Rectal smooth muscle tissue (tissue), 1 donor: ENCODE measurements around the gene PNMA8B.

ENCODE experiments used
- H3K27ac ChIP-seq: one replicate; pipeline ENCODE4 v1.7.0; 2013; ENCODE audit warnings: low read depth, low read length, inconsistent platforms
- H3K27me3 ChIP-seq: one replicate; pipeline ENCODE4 v1.7.0; 2013; ENCODE audit warnings: low read length; ENCODE audit not compliant: control insufficient read depth, insufficient read depth
- H3K36me3 ChIP-seq: one replicate; pipeline ENCODE4 v1.7.0; 2013; ENCODE audit warnings: low read length; ENCODE audit not compliant: control insufficient read depth, insufficient read depth
- H3K4me1 ChIP-seq: one replicate; pipeline ENCODE4 v1.7.0; 2013; ENCODE audit warnings: low read length; ENCODE audit not compliant: control insufficient read depth, insufficient read depth
- H3K4me3 ChIP-seq: one replicate; pipeline ENCODE4 v1.7.0; 2013; ENCODE audit warnings: low read length
- H3K9ac ChIP-seq: one replicate; pipeline ENCODE4 v1.7.0; 2013; ENCODE audit warnings: low read length

The PNMA8B gene

GRCh38 chr19:46456930-46457329 is 38.7 kb downstream of the PNMA8B start:
- Histone ChIP-seq H3K36me3 (no peaks in the 10 kb centered on the region), H3K4me3 (no peak overlapping the region), H3K27me3 (no peaks in the 10 kb centered on the region), H3K27ac (no peak overlapping the region), H3K4me1 (no peaks in the 10 kb centered on the region), H3K9ac (no peak overlapping the region)

DNA sequence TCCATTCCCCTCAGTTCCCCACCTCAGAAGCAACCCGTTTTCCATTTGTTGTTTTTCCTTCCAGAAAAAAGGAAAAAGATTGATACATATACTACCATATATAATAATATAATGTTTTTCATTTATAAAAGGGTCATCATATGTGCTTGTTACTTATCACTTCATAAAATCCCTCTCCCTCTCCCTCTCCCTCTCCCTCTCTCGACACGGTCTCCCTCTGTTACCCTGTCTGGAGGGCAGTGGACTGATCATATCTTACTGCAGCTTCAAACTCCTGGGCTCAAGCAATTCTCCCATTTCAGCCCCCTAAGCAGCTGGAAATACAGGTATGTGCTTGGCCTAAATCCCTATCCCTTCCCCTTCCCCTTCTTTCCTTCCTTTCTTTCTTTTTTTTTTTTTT is 41.4 kb downstream of the PNMA8B start:
- H3K4me3 ChIP-seq: no peak overlapping the region
- no peak overlapping the region for H3K9ac ChIP-seq
- H3K27ac ChIP-seq: no peak overlapping the region
- no peaks in the 10 kb centered on the region for H3K4me1 ChIP-seq
- H3K27me3 ChIP-seq: no peaks in the 10 kb centered on the region
- no peaks in the 10 kb centered on the region for H3K36me3 ChIP-seq

DNA sequence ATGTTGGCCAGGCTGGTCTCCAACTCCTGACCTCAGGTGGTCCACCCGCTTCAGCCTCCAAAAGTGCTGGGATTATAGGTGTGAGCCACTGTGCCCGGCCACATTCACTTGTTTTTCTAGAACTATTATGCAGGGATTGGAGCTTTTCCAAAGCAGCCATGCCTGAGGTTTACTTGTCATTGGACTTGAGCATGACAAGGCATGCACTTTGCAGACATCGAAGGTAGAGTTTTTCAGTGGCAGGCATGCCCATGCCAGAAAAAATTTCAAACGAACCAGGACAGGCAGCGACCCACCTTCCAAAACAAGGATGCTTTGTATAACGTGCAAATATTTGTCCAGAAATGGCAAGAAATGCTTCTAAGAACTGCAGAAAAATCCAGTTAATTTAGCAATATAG is 42.0 kb downstream of the PNMA8B start:
- H3K4me1 ChIP-seq: no peaks in the 10 kb centered on the region
- no peak overlapping the region for H3K9ac ChIP-seq
- no peak overlapping the region for H3K4me3 ChIP-seq
- H3K27ac ChIP-seq: no peak overlapping the region
- H3K36me3 ChIP-seq: no peaks in the 10 kb centered on the region
- no peaks in the 10 kb centered on the region for H3K27me3 ChIP-seq

DNA sequence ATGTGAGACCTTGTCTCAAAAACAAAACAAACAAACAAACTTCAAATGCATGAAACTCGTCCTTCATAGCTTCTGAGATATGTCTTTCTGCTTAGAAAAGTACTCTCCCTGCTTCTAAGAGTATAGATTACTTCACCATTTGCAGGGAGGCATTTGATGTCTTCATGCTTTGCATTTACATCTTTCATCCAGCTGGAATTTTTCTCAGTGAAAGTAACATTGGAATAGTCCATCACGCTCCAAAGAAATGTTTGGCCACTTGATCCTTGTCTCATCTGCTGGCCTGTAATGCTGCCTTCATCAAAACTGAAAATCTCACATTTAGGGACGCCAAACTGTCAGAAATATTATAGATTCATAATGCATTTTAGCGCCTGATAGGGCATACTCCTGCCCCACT is 43.5 kb downstream of the PNMA8B start:
- H3K4me3 ChIP-seq: no peak overlapping the region
- no peaks in the 10 kb centered on the region for H3K36me3 ChIP-seq
- no peaks in the 10 kb centered on the region for H3K27me3 ChIP-seq
- H3K27ac ChIP-seq: no peak overlapping the region
- no peak overlapping the region for H3K9ac ChIP-seq
- no peaks in the 10 kb centered on the region for H3K4me1 ChIP-seq

- H3K36me3 ChIP-seq: no peaks in the 10 kb centered on the region
- no peaks in the 10 kb centered on the region for H3K27me3 ChIP-seq
- H3K9ac ChIP-seq: no peak overlapping the region
- no peak overlapping the region for H3K27ac ChIP-seq
- no peak overlapping the region for H3K4me3 ChIP-seq
- H3K4me1 ChIP-seq: no peaks in the 10 kb centered on the region
Observed at GRCh38 chr19:46451352-46451751, 44.3 kb downstream of the PNMA8B start.

GRCh38 chr19:46450737-46451136 is 44.9 kb downstream of the PNMA8B start:
- no peak overlapping the region for H3K4me3 ChIP-seq
- no peak overlapping the region for H3K27ac ChIP-seq
- no peak overlapping the region for H3K9ac ChIP-seq

DNA sequence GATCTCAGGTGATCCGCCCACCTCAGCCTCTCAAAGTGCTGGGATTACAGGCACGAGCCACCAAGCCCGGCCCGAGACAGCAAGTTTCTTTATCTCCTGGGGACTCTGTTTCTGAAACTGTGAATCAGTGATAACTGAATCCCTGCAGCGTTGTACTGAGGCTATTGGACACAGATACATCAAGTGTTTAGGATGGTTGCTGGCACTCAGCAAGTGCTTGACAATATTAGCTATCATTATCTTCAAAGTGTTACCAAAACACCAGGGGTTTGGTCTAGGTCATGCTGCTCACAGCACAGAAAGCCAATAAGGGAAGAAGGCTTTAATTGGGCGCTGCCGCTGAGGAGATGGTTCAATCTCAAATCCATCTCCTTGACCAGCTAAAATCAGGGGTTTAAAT is 46.4 kb downstream of the PNMA8B start:
- H3K27ac ChIP-seq: no peak overlapping the region
- no peaks in the 10 kb centered on the region for H3K27me3 ChIP-seq
- H3K4me1 ChIP-seq: no peaks in the 10 kb centered on the region
- H3K36me3 ChIP-seq: no peaks in the 10 kb centered on the region
- H3K9ac ChIP-seq: no peak overlapping the region
- no peak overlapping the region for H3K4me3 ChIP-seq

More at GRCh38 chr19:46450737-46451136, 44.9 kb downstream of the PNMA8B start:
- Histone ChIP-seq H3K36me3 (no peaks in the 10 kb centered on the region), H3K27me3 (no peaks in the 10 kb centered on the region), H3K4me1 (no peaks in the 10 kb centered on the region)

GRCh38 chr19:46448601-46449000 is 47.1 kb downstream of the PNMA8B start:
- H3K27ac ChIP-seq: no peak overlapping the region
- no peak overlapping the region for H3K9ac ChIP-seq
- no peaks in the 10 kb centered on the region for H3K4me1 ChIP-seq
- no peaks in the 10 kb centered on the region for H3K27me3 ChIP-seq
- no peaks in the 10 kb centered on the region for H3K36me3 ChIP-seq
- H3K4me3 ChIP-seq: no peak overlapping the region

DNA sequence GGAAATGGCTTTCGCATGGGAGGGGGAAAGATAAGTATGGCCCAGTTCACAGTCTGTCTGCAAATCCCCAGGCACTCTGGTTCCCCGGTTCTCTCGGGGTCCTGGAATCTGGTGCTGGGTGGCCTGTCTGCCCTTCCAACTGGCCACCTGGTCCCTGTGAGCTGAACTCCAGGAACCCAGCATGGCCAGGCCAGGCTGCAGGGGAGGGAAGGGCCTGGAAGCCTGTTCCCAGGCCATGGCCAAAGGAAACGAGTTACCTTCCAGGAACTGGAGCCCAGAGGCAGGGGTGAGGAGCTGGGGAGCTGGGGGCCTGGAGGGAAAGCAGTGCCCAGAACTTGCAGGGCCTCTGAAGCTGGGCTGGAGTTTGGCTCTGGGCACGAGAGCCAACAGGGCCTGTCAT is 47.8 kb downstream of the PNMA8B start:
- no peaks in the 10 kb centered on the region for H3K4me1 ChIP-seq
- no peak overlapping the region for H3K27ac ChIP-seq
- H3K27me3 ChIP-seq: no peaks in the 10 kb centered on the region

DNA sequence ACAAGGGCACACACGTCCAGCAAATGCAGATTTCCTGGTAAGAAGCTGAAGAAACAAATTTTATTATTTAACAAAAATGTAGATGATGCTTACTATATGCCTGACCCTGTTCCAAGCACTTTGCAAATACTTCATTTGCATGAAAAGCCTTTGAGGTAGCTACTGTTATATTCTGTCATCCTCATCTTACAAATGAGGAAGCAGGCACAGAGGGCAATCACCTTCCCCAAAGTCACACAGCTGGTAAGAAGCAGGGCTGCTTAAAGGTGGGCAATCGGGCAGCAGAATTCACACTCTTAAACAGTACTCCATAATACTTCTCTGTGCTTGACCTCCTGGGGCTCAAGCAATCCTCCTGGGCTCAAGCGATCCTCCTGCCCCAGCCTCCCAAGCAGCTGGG is 48.7 kb downstream of the PNMA8B start:
- Histone ChIP-seq H3K4me1 (no peaks in the 10 kb centered on the region), H3K4me3 (no peak overlapping the region), H3K36me3 (no peaks in the 10 kb centered on the region), H3K27me3 (no peaks in the 10 kb centered on the region), H3K27ac (no peak overlapping the region), H3K9ac (no peak overlapping the region)

More for the DNA sequence above, 47.8 kb downstream of the PNMA8B start:
- H3K4me3 ChIP-seq: no peak overlapping the region
- H3K36me3 ChIP-seq: no peaks in the 10 kb centered on the region
- H3K9ac ChIP-seq: no peak overlapping the region

GRCh38 chr19:46446021-46446420 is 49.6 kb downstream of the PNMA8B start:
- H3K27ac ChIP-seq: no peak overlapping the region

GRCh38 chr19:46442808-46443450 is 52.7 kb downstream of the PNMA8B start:
- H3K27ac ChIP-seq: no peak overlapping the region

More at GRCh38 chr19:46446021-46446420, 49.6 kb downstream of the PNMA8B start:
- Histone ChIP-seq H3K4me3 (no peak overlapping the region), H3K4me1 (no peaks in the 10 kb centered on the region), H3K9ac (no peak overlapping the region), H3K36me3 (no peaks in the 10 kb centered on the region), H3K27me3 (no peaks in the 10 kb centered on the region)

DNA sequence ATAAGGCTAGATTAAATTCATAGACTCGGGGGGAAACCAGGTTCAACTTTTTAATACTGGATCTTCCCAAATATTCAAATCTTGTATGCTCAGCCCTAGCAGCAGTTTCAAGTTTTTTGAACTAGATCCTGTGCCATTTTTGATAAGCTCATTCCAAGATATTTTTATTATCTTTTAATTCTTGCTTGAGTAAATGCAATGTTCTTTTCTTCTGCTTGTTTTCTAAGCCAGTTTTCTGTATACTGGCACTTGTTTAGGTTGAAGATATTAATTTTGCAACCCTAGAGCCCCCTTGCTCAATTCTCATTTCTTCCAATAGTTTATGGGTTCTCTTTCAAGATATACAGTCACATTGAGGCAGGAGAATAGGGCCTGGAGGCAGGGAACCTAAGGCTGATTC is 53.8 kb downstream of the PNMA8B start:
- no peaks in the 10 kb centered on the region for H3K36me3 ChIP-seq
- no peak overlapping the region for H3K4me3 ChIP-seq
- H3K27ac ChIP-seq: no peak overlapping the region
- no peaks in the 10 kb centered on the region for H3K4me1 ChIP-seq
- no peak overlapping the region for H3K9ac ChIP-seq
- H3K27me3 ChIP-seq: no peaks in the 10 kb centered on the region

More at GRCh38 chr19:46442808-46443450, 52.7 kb downstream of the PNMA8B start:
- Histone ChIP-seq H3K36me3 (no peaks in the 10 kb centered on the region), H3K4me3 (no peak overlapping the region), H3K9ac (no peak overlapping the region), H3K4me1 (no peaks in the 10 kb centered on the region), H3K27me3 (no peaks in the 10 kb centered on the region)
